CD4-positive, alpha-beta T cell (primary cell): ENCODE results near the gene FAT1. TPM values are rescaled to one million over a fixed set of nuclear protein-coding genes. Genes with fewer than 3 reads are reported as not detected.
"Not testable (repeated sequence)": the region's sequence is repeated elsewhere in the genome, so short reads cannot be mapped to it uniquely, and the experiment has no call there.

Experiments used
- ATAC-seq: fragments of 200-7000 bp; cut with Tn5 transposase; one replicate; pipeline ENCODE4 v1.10.0; 2022; ENCODE audit warnings: mild to moderate bottlenecking; ENCODE audit not compliant: poor library complexity
- CTCF ChIA-PET: fragments of 350-600 bp; sonication (Branson Sonifier 250); formaldehyde crosslinking; loops from one replicate; lab custom pipeline; 2021; ENCODE audit warnings: antibody characterized with exemption, inconsistent platforms; lab: Charles Lee
- POLR2A ChIA-PET: fragments of 350-600 bp; sonication (Branson Sonifier 250); formaldehyde crosslinking; loops from one replicate; lab custom pipeline; 2021; ENCODE audit warnings: antibody characterized with exemption, inconsistent platforms; lab: Charles Lee
- DNase-seq, 14 experiments: peaks; one replicate each; pipeline ENCODE4 v3.0.0-alpha.2; 2013 to 2020; ENCODE audit warnings: mixed read lengths in 2 of 14
- H3K27ac ChIP-seq, 2 donors: one replicate each; pipeline versions ENCODE4 v1.5.1 to v1.7.0; 2013; ENCODE audit warnings: low read length in 2 of 2, low read depth in 1 of 2, mild to moderate bottlenecking in 1 of 2
- H3K27me3 ChIP-seq, 2 experiments: 1 replicate in 1 of 2; 2 replicates in 1 of 2; pipeline versions ENCODE4 v1.6.1 to v1.7.0; 2013; ENCODE audit warnings: low read length in 2 of 2, control low read depth in 1 of 2, mild to moderate bottlenecking in 1 of 2, moderate library complexity in 1 of 2; ENCODE audit not compliant: insufficient read depth in 2 of 2, control insufficient read depth in 1 of 2
- H3K36me3 ChIP-seq: one replicate; pipeline ENCODE4 v1.6.1; 2013; ENCODE audit warnings: low read length, control low read depth; ENCODE audit not compliant: insufficient read depth
- H3K4me1 ChIP-seq: one replicate; pipeline ENCODE4 v1.6.1; 2013; ENCODE audit warnings: low read length, control low read depth; ENCODE audit not compliant: insufficient read depth
- H3K4me3 ChIP-seq: one replicate; pipeline ENCODE4 v1.5.1; 2013; ENCODE audit warnings: mild to moderate bottlenecking, low read length, moderate library complexity
- H3K9me3 ChIP-seq, 2 experiments: 1 replicate in 1 of 2; 2 replicates in 1 of 2; pipeline versions ENCODE4 v1.6.1 to v1.7.0; 2013; ENCODE audit warnings: low read length in 2 of 2, mild to moderate bottlenecking in 2 of 2, control low read depth in 1 of 2, moderate library complexity in 1 of 2; ENCODE audit not compliant: control insufficient read depth in 1 of 2, insufficient read depth in 1 of 2
- H3K27ac Mint-ChIP-seq: one replicate; pipeline ENCODE4 v1.8.0; 2020; ENCODE audit warnings: mixed read lengths
- H3K27me3 Mint-ChIP-seq: one replicate; pipeline ENCODE4 v1.8.0; 2021; ENCODE audit warnings: mixed read lengths
- H3K36me3 Mint-ChIP-seq: one replicate; pipeline ENCODE4 v1.8.0; 2021; ENCODE audit warnings: low read depth, mixed read lengths
- H3K4me1 Mint-ChIP-seq: one replicate; pipeline ENCODE4 v1.8.0; 2021; ENCODE audit warnings: low read depth, mixed read lengths
- H3K4me3 Mint-ChIP-seq: one replicate; pipeline ENCODE4 v1.8.0; 2020; ENCODE audit warnings: mild to moderate bottlenecking, mixed read lengths
- H3K9me3 Mint-ChIP-seq: one replicate; pipeline ENCODE4 v1.8.0; 2020; ENCODE audit warnings: mixed read lengths
- intact Hi-C, 2 experiments: fragments of 100-400 bp; cut with DNase I in 1 of 2; cut with micrococcal nuclease in 1 of 2; formaldehyde crosslinking; loops; one replicate each; pipeline versions ENCODE4 v1.15.1 to v1.9.0; 2023 to 2025; cut with DNase I, micrococcal nuclease
- total RNA-seq, 174 experiments: library from RNA in 2 of 174; stranded (reverse) in 2 of 174; gene quantifications; one replicate each; pipeline ENCODE4 v1.2.3 and lab custom pipeline; 2021 to 2026
- TF ChIP-seq, protein P1 (sequence below): fragments of 200-600 bp; IDR thresholded peaks from one replicate; pipeline ENCODE4 v1.8.0; 2022; ENCODE audit warnings: antibody characterized with exemption, mild to moderate bottlenecking

FAT1 gene
- total RNA-seq, 2 experiments from 2014 or later, result 0.03 TPM; not detected in 1

DNA sequence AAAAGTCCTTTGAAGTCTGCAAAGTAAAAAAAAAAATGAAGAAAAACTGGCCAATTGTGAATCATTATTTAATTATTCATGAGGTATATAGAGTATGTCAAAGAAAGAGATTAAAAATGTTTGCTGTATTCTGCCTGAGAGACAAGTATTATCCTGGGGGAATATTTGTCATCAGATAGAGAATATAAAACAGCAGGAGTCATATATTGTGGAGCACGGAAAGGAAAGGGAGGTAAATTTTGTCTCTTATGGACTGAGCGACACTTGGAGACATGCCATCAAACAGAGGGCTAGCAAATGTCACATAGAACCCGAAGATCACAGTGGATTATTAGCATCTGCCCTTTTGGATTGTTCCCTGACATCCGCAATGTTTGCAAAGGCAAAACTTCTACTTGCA is 39.2 kb upstream of the FAT1 start:
- Mint-ChIP-seq H3K27ac (no peak overlapping the region), H3K9me3 (peaks cover 4% of the 10 kb centered on the region), H3K4me3 (no peak overlapping the region), H3K36me3 (no peaks in the 10 kb centered on the region), H3K4me1 (no peaks in the 10 kb centered on the region), H3K27me3 (no peaks in the 10 kb centered on the region)
- intact Hi-C loops, result no loop called here
- ChIA-PET POLR2A (no interaction called here), CTCF (no interaction called here)
- ATAC-seq, result no peak
- H3K27me3 ChIP-seq, result no peaks in the 10 kb centered on the region
- H3K4me3 ChIP-seq, result no peak overlapping the region
- no peaks in the 10 kb centered on the region for H3K4me1 ChIP-seq
- no peaks in the 10 kb centered on the region for H3K36me3 ChIP-seq
- no peak overlapping the region for H3K27ac ChIP-seq
- TF ChIP-seq, protein P1, sequence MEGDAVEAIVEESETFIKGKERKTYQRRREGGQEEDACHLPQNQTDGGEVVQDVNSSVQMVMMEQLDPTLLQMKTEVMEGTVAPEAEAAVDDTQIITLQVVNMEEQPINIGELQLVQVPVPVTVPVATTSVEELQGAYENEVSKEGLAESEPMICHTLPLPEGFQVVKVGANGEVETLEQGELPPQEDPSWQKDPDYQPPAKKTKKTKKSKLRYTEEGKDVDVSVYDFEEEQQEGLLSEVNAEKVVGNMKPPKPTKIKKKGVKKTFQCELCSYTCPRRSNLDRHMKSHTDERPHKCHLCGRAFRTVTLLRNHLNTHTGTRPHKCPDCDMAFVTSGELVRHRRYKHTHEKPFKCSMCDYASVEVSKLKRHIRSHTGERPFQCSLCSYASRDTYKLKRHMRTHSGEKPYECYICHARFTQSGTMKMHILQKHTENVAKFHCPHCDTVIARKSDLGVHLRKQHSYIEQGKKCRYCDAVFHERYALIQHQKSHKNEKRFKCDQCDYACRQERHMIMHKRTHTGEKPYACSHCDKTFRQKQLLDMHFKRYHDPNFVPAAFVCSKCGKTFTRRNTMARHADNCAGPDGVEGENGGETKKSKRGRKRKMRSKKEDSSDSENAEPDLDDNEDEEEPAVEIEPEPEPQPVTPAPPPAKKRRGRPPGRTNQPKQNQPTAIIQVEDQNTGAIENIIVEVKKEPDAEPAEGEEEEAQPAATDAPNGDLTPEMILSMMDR, result no peak
- H3K9me3 ChIP-seq, result peaks cover 3 to 18% of the 10 kb centered on the region in 2 experiments
- DNase-seq, result no peak

DNA sequence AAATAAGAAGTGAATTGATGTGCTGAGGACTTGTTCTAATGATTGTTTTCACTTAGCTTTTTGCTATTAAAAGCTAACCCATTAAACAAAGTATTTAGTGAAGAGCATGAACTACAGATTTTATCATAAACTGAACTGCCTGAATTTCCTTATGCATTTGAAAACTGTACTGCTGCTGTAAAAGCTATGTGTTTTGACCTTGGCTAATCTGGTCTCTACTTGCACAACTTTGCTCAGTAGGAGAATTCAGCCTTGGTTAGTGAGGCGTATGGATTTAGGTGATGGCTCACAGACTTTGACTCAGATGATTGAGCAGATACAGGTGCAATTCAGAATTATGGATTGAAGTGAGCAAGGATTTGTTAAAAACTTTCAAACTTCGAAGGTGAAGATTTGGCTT is 38.7 kb upstream of the FAT1 start:
- CTCF ChIA-PET, result no interaction called here
- H3K27ac Mint-ChIP-seq, result no peak overlapping the region
- no peaks in the 10 kb centered on the region for H3K27me3 Mint-ChIP-seq
- H3K36me3 ChIP-seq, result no peaks in the 10 kb centered on the region
- no peaks in the 10 kb centered on the region for H3K4me1 Mint-ChIP-seq
- intact Hi-C loops, result no loop called here
- peaks cover 7% of the 10 kb centered on the region for H3K9me3 Mint-ChIP-seq
- H3K4me3 Mint-ChIP-seq, result no peak overlapping the region
- H3K27ac ChIP-seq, result no peak overlapping the region
- no peaks in the 10 kb centered on the region for H3K36me3 Mint-ChIP-seq
- H3K27me3 ChIP-seq, result no peaks in the 10 kb centered on the region
- POLR2A ChIA-PET, result no interaction called here
- H3K4me1 ChIP-seq, result no peaks in the 10 kb centered on the region
- ATAC-seq (no peak), DNase-seq (no peak)
- TF ChIP-seq, protein P1, result no peak
- H3K4me3 ChIP-seq, result no peak overlapping the region
- peaks cover 3 to 18% of the 10 kb centered on the region in 2 experiments for H3K9me3 ChIP-seq

DNA sequence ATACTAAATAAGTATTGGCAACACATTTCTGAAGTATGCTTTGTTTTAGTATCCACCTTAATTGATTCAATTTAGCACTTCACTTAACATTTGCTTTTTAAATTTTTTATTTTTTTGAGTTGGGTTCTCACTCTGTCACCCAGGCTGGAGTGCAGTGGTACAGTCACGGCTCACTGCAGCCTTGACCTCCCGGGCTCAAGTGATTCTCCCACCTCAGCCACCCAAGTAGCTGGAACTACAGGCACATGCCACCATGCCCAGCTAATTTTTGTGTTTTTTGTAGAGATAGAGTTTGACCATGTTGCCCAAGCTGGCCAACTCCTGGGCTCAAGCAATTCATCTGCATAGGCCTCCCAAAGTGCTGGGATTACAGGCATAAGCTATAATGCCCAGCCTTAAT is 38.3 kb upstream of the FAT1 start:
- ATAC-seq, intact Hi-C loops, H3K27ac ChIP-seq, H3K27me3 Mint-ChIP-seq, DNase-seq, H3K4me1 ChIP-seq, H3K9me3 Mint-ChIP-seq, H3K4me3 ChIP-seq, H3K36me3 Mint-ChIP-seq, H3K27me3 ChIP-seq, H3K4me1 Mint-ChIP-seq, POLR2A ChIA-PET, CTCF ChIA-PET, H3K4me3 Mint-ChIP-seq, H3K27ac Mint-ChIP-seq, H3K36me3 ChIP-seq: not testable (repeated sequence)
- peaks cover 3 to 15% of the 10 kb centered on the region in 2 experiments for H3K9me3 ChIP-seq

DNA sequence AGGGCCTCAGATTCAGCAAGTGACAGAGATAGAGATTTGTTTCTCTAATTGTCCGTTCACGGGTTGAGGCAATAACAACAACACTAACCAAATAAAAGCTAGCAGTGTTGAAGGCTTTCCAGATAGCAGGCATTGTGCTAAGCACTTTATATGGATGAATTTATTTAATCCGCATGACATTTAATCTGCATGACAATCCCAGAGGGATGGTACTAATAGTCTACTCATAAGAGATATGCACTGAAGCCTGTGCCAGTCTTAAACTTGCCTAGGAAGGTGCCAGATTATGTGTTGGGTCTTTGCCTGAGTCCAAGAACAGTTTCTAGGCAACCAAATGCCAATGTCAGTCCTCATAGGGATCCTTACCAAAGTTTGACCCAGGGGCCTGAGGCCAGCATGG is 37.7 kb upstream of the FAT1 start:
- Histone ChIP-seq H3K27ac (no peak overlapping the region), H3K36me3 (no peaks in the 10 kb centered on the region), H3K9me3 (peaks cover 3 to 15% of the 10 kb centered on the region in 2 experiments), H3K4me1 (no peaks in the 10 kb centered on the region), H3K27me3 (no peaks in the 10 kb centered on the region), H3K4me3 (no peak overlapping the region)
- Mint-ChIP-seq H3K4me1 (no peaks in the 10 kb centered on the region), H3K27ac (no peak overlapping the region), H3K27me3 (no peaks in the 10 kb centered on the region), H3K36me3 (no peaks in the 10 kb centered on the region), H3K4me3 (no peak overlapping the region), H3K9me3 (peaks cover 9% of the 10 kb centered on the region)
- TF ChIP-seq, protein P1, result no peak
- ChIA-PET POLR2A (no interaction called here), CTCF (no interaction called here)
- ATAC-seq (no peak), DNase-seq (no peak)
- intact Hi-C loops, result no loop called here
